Mucosa of descending colon (tissue), 3 donors: ENCODE results near the gene KRT5. TPM values are rescaled to one million over a fixed set of nuclear protein-coding genes. Genes with fewer than 3 reads are reported as not detected.

ENCODE experiments used
- ATAC-seq: fragments of 200-7000 bp; cut with Tn5 transposase; one replicate; pipeline ENCODE4 v1.9.1; 2020; ENCODE audit warnings: mild to moderate bottlenecking, moderate library complexity
- DNase-seq, 3 donors: peaks; one replicate each; pipeline ENCODE4 v3.0.0-alpha.2; 2020
- H3K36me3 ChIP-seq: fragments of 200-600 bp; one replicate; pipeline ENCODE4 v1.8.0; 2021; ENCODE audit warnings: low read depth, mild to moderate bottlenecking
- H3K4me1 ChIP-seq: fragments of 200-600 bp; one replicate; pipeline ENCODE4 v1.8.0; 2021; ENCODE audit warnings: low read depth, mild to moderate bottlenecking
- H3K4me3 ChIP-seq: fragments of 200-600 bp; one replicate; pipeline ENCODE4 v1.8.0; 2021; ENCODE audit warnings: mild to moderate bottlenecking
- H3K9me3 ChIP-seq: fragments of 200-600 bp; one replicate; pipeline ENCODE4 v1.8.0; 2021; ENCODE audit warnings: mild to moderate bottlenecking
- intact Hi-C, 2 donors: fragments of 100-400 bp; cut with DNase I in 1 of 2; cut with micrococcal nuclease in 1 of 2; formaldehyde crosslinking; loops; one replicate each; pipeline versions ENCODE4 v1.11.0 to v1.11.1; 2022; cut with DNase I, micrococcal nuclease
- total RNA-seq, 3 donors: library from RNA; stranded (reverse); fragmentation: NEBNext Ultra II Directional in 2 of 3; extraction: Animal tissue kit (Norgen Biotek cat#: 25700) in 2 of 3; gene quantifications; one replicate each; pipeline versions ENCODE4 v1.2.1 to v1.2.4, GENCODE V29; 2021 to 2023
- TF ChIP-seq, protein P1 (sequence below): fragments of 200-600 bp; IDR thresholded peaks from one replicate; pipeline ENCODE4 v1.8.0; 2022; ENCODE audit warnings: antibody characterized with exemption, mild to moderate bottlenecking
- donor health status: DM: no; HTN: no; CAD: no; lungs with moderate emphysema.
- donor health status: DM: no; HTN: no; CAD: no.
- donor health status: DM: no; HTN: yes; CAD: no.

The KRT5 gene
- total RNA-seq, 3 donors from 2014 or later, result 1.6 TPM; not detected in 2

DNA sequence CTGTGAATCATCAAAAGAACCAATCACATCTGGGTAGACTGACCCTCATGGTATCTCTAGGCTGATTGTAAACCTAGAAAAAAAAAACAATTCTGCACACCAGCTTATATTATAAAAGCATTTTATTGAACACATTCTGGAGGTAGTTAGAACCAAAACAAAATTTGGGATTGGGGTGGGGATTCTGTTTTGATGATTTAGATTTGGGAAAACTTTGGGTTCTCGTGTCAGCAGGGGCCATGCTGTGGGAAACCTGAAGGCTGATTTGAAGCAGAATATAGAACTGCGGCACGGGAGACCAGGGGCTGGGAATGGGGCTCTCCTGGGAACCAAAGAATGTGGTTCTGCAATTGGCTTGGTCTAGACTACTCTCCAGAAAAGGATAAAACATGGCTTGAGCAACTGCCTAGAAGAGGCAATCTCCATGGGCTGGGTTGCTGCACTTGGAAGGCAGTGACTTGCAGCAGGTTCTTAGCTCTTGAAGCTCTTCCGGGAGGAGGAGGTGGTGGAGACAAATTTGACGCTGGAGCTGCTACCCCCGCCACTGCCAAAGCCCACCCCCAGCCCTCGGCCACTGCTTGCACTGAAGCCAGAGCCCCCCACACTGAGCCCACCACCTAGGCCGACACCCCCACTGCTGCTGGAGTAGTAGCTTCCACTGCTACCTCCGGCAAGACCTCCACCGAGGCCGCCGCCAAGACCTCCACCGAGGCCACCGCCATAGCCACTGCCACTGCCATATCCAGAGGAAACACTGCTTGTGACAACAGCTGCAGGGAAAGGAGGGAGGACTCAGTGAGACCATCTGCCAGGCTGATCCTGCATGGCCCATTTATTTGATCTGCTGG is 5.5 kb downstream of the KRT5 start:
- no peaks in the 10 kb centered on the region for H3K4me1 ChIP-seq
- ATAC-seq (no peak), DNase-seq (no peak)
- intact Hi-C loops, result no loop called here
- no peak overlapping the region for H3K4me3 ChIP-seq
- no peaks in the 10 kb centered on the region for H3K9me3 ChIP-seq
- TF ChIP-seq, protein P1, sequence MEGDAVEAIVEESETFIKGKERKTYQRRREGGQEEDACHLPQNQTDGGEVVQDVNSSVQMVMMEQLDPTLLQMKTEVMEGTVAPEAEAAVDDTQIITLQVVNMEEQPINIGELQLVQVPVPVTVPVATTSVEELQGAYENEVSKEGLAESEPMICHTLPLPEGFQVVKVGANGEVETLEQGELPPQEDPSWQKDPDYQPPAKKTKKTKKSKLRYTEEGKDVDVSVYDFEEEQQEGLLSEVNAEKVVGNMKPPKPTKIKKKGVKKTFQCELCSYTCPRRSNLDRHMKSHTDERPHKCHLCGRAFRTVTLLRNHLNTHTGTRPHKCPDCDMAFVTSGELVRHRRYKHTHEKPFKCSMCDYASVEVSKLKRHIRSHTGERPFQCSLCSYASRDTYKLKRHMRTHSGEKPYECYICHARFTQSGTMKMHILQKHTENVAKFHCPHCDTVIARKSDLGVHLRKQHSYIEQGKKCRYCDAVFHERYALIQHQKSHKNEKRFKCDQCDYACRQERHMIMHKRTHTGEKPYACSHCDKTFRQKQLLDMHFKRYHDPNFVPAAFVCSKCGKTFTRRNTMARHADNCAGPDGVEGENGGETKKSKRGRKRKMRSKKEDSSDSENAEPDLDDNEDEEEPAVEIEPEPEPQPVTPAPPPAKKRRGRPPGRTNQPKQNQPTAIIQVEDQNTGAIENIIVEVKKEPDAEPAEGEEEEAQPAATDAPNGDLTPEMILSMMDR, result no peak
- H3K36me3 ChIP-seq, result no peaks in the 10 kb centered on the region

DNA sequence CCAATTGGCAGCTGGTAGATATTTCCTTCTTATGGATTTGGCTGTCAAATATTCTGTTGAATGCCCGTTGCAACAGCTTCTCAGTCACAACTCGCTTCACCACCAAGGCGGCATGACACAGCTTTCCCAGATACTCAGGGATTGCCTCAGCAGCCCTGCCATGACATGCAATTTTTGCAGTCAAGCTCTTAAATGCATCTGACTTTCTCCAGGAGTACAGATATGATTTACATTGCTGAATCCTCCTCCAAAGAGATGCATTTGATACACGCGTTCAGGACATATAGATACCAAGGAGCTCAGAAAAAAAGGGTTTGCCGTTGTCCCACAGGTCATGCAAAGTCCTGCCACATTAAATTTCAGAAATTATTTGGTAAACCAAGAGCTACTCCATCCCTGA is 6.5 kb downstream of the KRT5 start:
- TF ChIP-seq, protein P1, result no peak
- no peaks in the 10 kb centered on the region for H3K4me1 ChIP-seq
- intact Hi-C loops, result no loop called here
- no peaks in the 10 kb centered on the region for H3K36me3 ChIP-seq
- no peak overlapping the region for H3K4me3 ChIP-seq
- H3K9me3 ChIP-seq, result no peaks in the 10 kb centered on the region
- DNase-seq (no peak), ATAC-seq (no peak)

DNA sequence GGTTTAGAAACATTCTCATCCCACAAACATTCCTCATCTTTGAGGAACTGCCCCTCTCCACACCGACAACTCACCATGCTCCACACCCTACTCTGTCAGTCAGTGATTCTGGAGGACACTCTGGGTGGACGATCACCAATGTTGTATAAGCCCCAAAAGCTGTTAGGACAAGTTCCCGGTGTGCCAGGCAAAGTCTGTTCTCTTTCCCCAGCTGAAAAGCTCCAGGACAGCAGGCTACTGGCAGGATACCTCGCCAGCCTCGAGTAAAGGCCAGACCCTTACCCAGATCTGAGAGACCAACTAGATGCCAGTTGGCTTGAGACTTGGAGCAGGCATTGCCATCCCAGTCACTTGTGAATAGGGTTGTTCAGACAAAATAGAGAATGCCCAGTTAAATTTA is 12.0 kb downstream of the KRT5 start:
- TF ChIP-seq, protein P1, result no peak
- intact Hi-C loops, result loop anchor here (10.0 kb wide), 1 partner anchor 133 kb away; no protein-coding TSS in a partner anchor
- H3K9me3 ChIP-seq, result no peaks in the 10 kb centered on the region
- H3K36me3 ChIP-seq, result no peaks in the 10 kb centered on the region
- H3K4me3 ChIP-seq, result no peak overlapping the region
- H3K4me1 ChIP-seq, result no peaks in the 10 kb centered on the region
- DNase-seq (no peak), ATAC-seq (no peak)

DNA sequence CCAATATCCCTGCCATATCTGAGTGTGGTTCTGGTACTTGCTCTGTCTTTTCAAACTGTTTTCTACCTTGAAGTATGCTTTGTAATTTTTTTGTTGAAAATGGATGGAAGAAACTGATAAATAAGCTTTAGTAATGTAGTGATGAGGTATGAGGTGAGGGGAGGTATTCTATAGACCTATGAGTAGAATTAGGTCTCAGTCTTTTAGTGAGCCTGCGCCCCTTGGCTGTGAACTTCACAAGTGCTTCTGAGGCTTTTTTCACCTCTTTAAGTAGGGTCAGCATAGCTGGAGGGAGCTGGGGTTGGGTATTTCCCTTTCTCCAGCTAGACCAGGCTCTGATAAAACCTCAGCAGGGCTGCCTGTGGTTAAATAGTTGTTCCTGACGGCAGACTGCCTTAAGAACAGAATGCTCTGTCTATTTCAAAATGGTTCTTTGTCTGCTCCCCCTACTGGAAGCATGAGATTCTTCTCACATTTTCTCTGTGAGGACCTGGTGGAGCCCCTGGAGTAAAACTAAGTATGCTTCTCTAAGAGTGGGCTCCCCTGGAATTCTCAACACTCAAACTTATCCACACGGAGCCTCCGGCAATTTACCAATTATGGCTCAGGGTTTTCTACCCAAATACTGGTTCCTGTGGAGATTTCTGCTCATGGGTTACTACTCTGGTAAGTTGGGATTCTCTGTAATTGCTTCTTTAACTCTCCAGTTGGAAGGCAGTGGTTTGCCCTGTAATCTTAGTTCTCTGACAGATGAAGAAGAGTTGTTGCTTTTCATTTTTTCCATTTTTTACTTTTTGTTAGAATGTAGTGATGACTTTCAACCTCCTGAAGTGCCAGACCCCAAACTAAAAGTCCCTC is 13.1 kb downstream of the KRT5 start:
- Histone ChIP-seq H3K4me3 (no peak overlapping the region), H3K4me1 (no peaks in the 10 kb centered on the region), H3K9me3 (no peaks in the 10 kb centered on the region), H3K36me3 (no peaks in the 10 kb centered on the region)
- peak; percentile 26 for ATAC-seq
- intact Hi-C loops, result loop anchor here (10.0 kb wide), 1 partner anchor 132 kb away; no protein-coding TSS in a partner anchor
- TF ChIP-seq, protein P1, result no peak
- peak in 1 of 3 donors; percentile 14 for DNase-seq

DNA sequence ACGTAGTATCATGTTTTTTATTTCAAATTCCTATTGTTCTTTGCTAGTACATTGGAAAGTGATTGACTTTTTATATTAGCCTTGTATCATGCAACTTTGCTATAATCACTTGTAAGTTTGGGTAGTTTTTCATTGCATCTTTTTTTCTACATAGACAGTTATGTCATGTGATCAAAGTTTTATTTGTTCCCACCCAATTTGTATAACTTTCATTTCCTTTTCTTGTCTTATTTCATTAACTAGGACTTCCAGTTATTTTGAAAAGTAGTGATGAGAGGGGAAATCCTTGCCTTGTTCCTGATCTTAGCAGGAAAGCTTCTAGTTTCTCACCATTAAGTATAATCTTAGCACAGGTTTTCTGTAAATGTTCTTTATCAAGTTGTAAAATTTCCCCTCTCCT is 17.3 kb downstream of the KRT5 start:
- Histone ChIP-seq H3K9me3 (no peaks in the 10 kb centered on the region), H3K36me3 (no peaks in the 10 kb centered on the region), H3K4me3 (no peak overlapping the region), H3K4me1 (no peaks in the 10 kb centered on the region)
- intact Hi-C loops, result loop anchor here (10.0 kb wide), 1 partner anchor 128 kb away; no protein-coding TSS in a partner anchor
- DNase-seq (no peak), ATAC-seq (no peak)
- TF ChIP-seq, protein P1, result no peak
